Measurements from ENCODE around the gene EEF1AKMT4. TPM values are rescaled to one million over a fixed set of nuclear protein-coding genes. Genes with fewer than 3 reads are reported as not detected.

Gene EEF1AKMT4
- total RNA-seq, 1 experiment from 2014 or later: 11.7 TPM

DNA sequence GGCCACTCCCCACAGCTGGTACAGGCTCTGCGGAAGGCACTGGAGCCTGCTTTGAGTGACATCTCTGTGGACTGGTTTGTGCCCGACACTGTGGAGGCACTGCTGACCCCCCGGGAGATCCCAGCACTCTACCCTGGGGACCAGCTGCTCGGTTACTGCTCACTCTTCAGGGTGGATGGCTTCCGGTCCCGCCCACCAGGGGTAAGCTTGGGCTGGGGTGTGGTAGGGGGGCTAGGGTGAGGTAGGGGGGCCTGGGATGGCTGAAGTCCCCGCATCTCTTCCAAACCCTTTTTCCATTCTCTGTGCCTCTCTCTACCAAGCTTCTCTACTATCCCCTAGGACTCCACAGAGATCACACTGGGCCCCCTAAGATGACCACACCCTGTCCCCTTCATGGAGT, 12.3 kb upstream of the EEF1AKMT4 start:
- H3K9me3 ChIP-seq (ENCODE audit: insufficient read depth, low read depth): no peaks in the 10 kb centered on the region
- H3K27ac ChIP-seq: no peak overlapping the region
- H2AFZ ChIP-seq: no peak overlapping the region
- intact Hi-C loops (cut with micrococcal nuclease; ENCODE audit: unreplicated experiment): no loop called here
- no peaks in the 10 kb centered on the region for H3K9me2 ChIP-seq (ENCODE audit: insufficient read depth)
- no peaks in the 10 kb centered on the region for H3K79me2 ChIP-seq (ENCODE audit: low read depth)
- H3K27me3 ChIP-seq (ENCODE audit: insufficient read depth, low read depth): peaks cover 9% of the 10 kb centered on the region; the same call in 1 of the 2 replicates
- no peak for TF ChIP-seq EZH2 (IDR thresholded peaks at IDR 0.05; ENCODE audit: low read depth)
- TF ChIP-seq, protein P1, sequence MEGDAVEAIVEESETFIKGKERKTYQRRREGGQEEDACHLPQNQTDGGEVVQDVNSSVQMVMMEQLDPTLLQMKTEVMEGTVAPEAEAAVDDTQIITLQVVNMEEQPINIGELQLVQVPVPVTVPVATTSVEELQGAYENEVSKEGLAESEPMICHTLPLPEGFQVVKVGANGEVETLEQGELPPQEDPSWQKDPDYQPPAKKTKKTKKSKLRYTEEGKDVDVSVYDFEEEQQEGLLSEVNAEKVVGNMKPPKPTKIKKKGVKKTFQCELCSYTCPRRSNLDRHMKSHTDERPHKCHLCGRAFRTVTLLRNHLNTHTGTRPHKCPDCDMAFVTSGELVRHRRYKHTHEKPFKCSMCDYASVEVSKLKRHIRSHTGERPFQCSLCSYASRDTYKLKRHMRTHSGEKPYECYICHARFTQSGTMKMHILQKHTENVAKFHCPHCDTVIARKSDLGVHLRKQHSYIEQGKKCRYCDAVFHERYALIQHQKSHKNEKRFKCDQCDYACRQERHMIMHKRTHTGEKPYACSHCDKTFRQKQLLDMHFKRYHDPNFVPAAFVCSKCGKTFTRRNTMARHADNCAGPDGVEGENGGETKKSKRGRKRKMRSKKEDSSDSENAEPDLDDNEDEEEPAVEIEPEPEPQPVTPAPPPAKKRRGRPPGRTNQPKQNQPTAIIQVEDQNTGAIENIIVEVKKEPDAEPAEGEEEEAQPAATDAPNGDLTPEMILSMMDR (conservative IDR thresholded peaks at IDR 0.05): no peak
- no peak overlapping the region for H3K4me2 ChIP-seq
- ChIA-PET CTCF (interaction anchor here (0.9 kb wide), 1 partner anchor 10 kb away, joined by 3 read pairs; no protein-coding TSS in a partner anchor), POLR2A (ENCODE audit: unreplicated experiment) (interaction anchor here (0.6 to 0.7 kb wide), 2 partner anchors 38 to 342 kb away, joined by 4 to 18 read pairs; no protein-coding TSS in a partner anchor)
- peaks cover 12% of the 10 kb centered on the region for H3K4me1 ChIP-seq (replicated peaks; ENCODE audit: insufficient read depth)
- DNase-seq: no peak
- peaks cover 17% of the 10 kb centered on the region; the same call in 1 of the 2 replicates for H3F3A ChIP-seq (ENCODE audit: insufficient read depth, low read depth)
- no peak overlapping the region for H3K4me3 ChIP-seq
- H4K20me1 ChIP-seq (ENCODE audit: insufficient read depth): peaks cover 10% of the 10 kb centered on the region
- no TSS peak for BruUV-seq (replicated peaks)
- 0 out of 2 replicates have a peak, but pooled peaks cover under 1% of the 10 kb centered on the region for H3K36me3 ChIP-seq (ENCODE audit: low read depth)

DNA sequence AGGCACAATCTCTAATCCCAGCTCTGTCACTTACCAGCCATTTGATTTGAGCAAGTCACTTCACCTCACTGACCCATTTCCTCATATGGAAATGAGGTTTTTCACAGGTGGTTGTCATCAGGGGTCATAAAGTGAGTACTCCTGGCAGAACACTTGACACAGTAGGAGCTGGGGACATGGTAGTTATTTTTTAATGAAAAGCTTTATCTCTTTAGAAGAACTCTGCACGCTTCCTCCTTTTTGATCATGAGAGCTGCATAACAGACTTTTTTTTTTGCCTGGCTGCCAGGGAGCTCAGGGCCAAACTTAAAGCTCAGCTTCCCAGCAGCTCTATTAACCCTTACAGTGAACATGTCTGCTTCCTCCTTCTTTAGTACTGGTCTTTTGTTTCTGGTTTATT, 11.7 kb upstream of the EEF1AKMT4 start:
- Histone ChIP-seq H3K9me3 (ENCODE audit: insufficient read depth, low read depth) (no peaks in the 10 kb centered on the region), H3K36me3 (ENCODE audit: low read depth) (0 out of 2 replicates have a peak, but pooled peaks cover 6% of the 10 kb centered on the region), H2AFZ (no peak overlapping the region), H3K4me2 (no peak overlapping the region), H3K4me1 (replicated peaks; ENCODE audit: insufficient read depth) (peaks cover 17% of the 10 kb centered on the region), H3K79me2 (ENCODE audit: low read depth) (no peaks in the 10 kb centered on the region), H3K27ac (no peak overlapping the region), H4K20me1 (ENCODE audit: insufficient read depth) (peaks cover 15% of the 10 kb centered on the region), H3K27me3 (ENCODE audit: insufficient read depth, low read depth) (0 out of 2 replicates have a peak, but pooled peaks cover 3% of the 10 kb centered on the region), H3K9me2 (ENCODE audit: insufficient read depth) (no peaks in the 10 kb centered on the region), H3F3A (ENCODE audit: insufficient read depth, low read depth) (peaks cover 23% of the 10 kb centered on the region; the same call in 1 of the 2 replicates), H3K4me3 (no peak overlapping the region)
- no peak for TF ChIP-seq EZH2 (IDR thresholded peaks at IDR 0.05; ENCODE audit: low read depth)
- TF ChIP-seq, protein P1 (conservative IDR thresholded peaks at IDR 0.05): no peak
- CTCF ChIA-PET: interaction anchor here (0.6 kb wide), 2 partner anchors 61 to 623 kb away, joined by 3 read pairs; no protein-coding TSS in a partner anchor
- intact Hi-C loops (cut with micrococcal nuclease; ENCODE audit: unreplicated experiment): no loop called here
- DNase-seq: no peak
- POLR2A ChIA-PET (ENCODE audit: unreplicated experiment): interaction anchor here (0.7 kb wide), 1 partner anchor 57 kb away, joined by 6 read pairs; no protein-coding TSS in a partner anchor
- BruUV-seq (replicated peaks): no TSS peak

DNA sequence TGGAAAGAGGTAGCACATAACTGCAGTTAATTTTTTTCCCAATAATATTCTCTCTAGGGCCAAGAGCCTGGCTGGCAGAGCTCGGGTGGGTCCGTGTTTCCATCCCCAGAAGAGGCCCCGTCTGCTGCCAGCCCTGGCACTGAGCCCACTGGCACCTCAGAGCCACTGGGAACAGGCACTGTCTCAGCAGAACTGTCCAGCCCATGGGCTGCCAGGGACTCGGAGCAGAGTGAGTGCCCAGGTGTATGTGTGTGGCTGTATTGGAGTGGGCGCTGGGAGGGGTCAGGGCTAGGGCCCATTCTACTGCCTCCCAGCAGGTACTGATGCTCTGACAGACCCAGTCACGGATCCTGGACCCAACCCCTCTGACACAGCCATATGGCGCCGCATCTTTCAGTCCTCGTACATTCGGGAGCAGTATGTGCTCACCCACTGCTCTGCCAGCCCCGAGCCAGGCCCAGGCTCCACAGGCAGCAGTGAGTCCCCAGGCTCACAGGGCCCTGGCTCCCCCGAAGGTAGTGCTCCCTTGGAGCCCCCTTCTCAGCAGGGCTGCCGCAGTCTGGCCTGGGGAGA, 11.1 kb upstream of the EEF1AKMT4 start:
- no peak overlapping the region for H2AFZ ChIP-seq
- ChIA-PET POLR2A (ENCODE audit: unreplicated experiment) (interaction anchor here (0.7 kb wide), 1 partner anchor 57 kb away, joined by 6 read pairs; no protein-coding TSS in a partner anchor), CTCF (interaction anchor here (0.6 kb wide), 2 partner anchors 61 to 624 kb away, joined by 3 read pairs; no protein-coding TSS in a partner anchor)

More for the DNA sequence above, 11.1 kb upstream of the EEF1AKMT4 start:
- no peaks in the 10 kb centered on the region for H3K79me2 ChIP-seq (ENCODE audit: low read depth)
- no peaks in the 10 kb centered on the region for H3K27me3 ChIP-seq (ENCODE audit: insufficient read depth, low read depth)
- peaks cover 29% of the 10 kb centered on the region for H3F3A ChIP-seq (ENCODE audit: insufficient read depth, low read depth)
- DNase-seq: no peak
- 0 out of 2 replicates have a peak, but pooled peaks cover 12% of the 10 kb centered on the region for H3K36me3 ChIP-seq (ENCODE audit: low read depth)
- intact Hi-C loops (cut with micrococcal nuclease; ENCODE audit: unreplicated experiment): no loop called here
- H3K27ac ChIP-seq: no peak overlapping the region
- peaks cover 17% of the 10 kb centered on the region for H4K20me1 ChIP-seq (ENCODE audit: insufficient read depth)
- no peak overlapping the region for H3K4me3 ChIP-seq
- TF ChIP-seq, protein P1 (conservative IDR thresholded peaks at IDR 0.05): no peak
- no peak for TF ChIP-seq EZH2 (IDR thresholded peaks at IDR 0.05; ENCODE audit: low read depth)
- H3K9me3 ChIP-seq (ENCODE audit: insufficient read depth, low read depth): no peaks in the 10 kb centered on the region
- no peak overlapping the region for H3K4me2 ChIP-seq
- H3K9me2 ChIP-seq (ENCODE audit: insufficient read depth): no peaks in the 10 kb centered on the region
- BruUV-seq (replicated peaks): no TSS peak
- peaks cover 17% of the 10 kb centered on the region for H3K4me1 ChIP-seq (replicated peaks; ENCODE audit: insufficient read depth)

Measured in PC-9 (cell line).